ENCODE data around the gene CTSV.

- TF ChIP-seq REST (IDR thresholded peaks at IDR 0.05; ENCODE audit: insufficient replicate concordance, low read depth) (no peak), POLR2AphosphoS5 (IDR thresholded peaks at IDR 0.05; ENCODE audit: low read depth) (no peak), SPI1 (IDR thresholded peaks at IDR 0.05; ENCODE audit: borderline replicate concordance, low read depth) (no peak)
- TF ChIP-seq, protein P1, sequence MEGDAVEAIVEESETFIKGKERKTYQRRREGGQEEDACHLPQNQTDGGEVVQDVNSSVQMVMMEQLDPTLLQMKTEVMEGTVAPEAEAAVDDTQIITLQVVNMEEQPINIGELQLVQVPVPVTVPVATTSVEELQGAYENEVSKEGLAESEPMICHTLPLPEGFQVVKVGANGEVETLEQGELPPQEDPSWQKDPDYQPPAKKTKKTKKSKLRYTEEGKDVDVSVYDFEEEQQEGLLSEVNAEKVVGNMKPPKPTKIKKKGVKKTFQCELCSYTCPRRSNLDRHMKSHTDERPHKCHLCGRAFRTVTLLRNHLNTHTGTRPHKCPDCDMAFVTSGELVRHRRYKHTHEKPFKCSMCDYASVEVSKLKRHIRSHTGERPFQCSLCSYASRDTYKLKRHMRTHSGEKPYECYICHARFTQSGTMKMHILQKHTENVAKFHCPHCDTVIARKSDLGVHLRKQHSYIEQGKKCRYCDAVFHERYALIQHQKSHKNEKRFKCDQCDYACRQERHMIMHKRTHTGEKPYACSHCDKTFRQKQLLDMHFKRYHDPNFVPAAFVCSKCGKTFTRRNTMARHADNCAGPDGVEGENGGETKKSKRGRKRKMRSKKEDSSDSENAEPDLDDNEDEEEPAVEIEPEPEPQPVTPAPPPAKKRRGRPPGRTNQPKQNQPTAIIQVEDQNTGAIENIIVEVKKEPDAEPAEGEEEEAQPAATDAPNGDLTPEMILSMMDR (IDR thresholded peaks at IDR 0.05; ENCODE audit: insufficient read depth, low read length) = no peak
Measured at GRCh38 chr9:97073506-97073905, 34.6 kb upstream of the CTSV start.

Measured in HL-60 (cell line).